Cardiac fibroblast (primary cell): ENCODE measurements around the gene FMN1.

Experiments used
- DNase-seq, 2 donors: peaks; one replicate each; pipeline versions ENCODE4 v3.0.0 to v3.0.0-alpha.2; 2010; ENCODE audit warnings: low read depth in 2 of 2
- H3K4me3 ChIP-seq, 2 donors: replicated peaks in 1 of 2; 1 replicate in 1 of 2; 2 replicates in 1 of 2; pipeline ENCODE4 v1.5.1; 2011; ENCODE audit warnings: low read depth in 2 of 2, low read length in 2 of 2, mild to moderate bottlenecking in 2 of 2, moderate library complexity in 1 of 2
- TF ChIP-seq, protein P1 (sequence below): IDR thresholded peaks from one replicate; pipeline ENCODE4 v1.5.1; 2011; ENCODE audit warnings: low read depth, mild to moderate bottlenecking, low read length, inconsistent platforms

Gene FMN1

GRCh38 chr15:32822739-32823138 is 371.8 kb downstream of the FMN1 start:
- H3K4me3 ChIP-seq: no peak overlapping the region
- no peak for DNase-seq
- TF ChIP-seq, protein P1, sequence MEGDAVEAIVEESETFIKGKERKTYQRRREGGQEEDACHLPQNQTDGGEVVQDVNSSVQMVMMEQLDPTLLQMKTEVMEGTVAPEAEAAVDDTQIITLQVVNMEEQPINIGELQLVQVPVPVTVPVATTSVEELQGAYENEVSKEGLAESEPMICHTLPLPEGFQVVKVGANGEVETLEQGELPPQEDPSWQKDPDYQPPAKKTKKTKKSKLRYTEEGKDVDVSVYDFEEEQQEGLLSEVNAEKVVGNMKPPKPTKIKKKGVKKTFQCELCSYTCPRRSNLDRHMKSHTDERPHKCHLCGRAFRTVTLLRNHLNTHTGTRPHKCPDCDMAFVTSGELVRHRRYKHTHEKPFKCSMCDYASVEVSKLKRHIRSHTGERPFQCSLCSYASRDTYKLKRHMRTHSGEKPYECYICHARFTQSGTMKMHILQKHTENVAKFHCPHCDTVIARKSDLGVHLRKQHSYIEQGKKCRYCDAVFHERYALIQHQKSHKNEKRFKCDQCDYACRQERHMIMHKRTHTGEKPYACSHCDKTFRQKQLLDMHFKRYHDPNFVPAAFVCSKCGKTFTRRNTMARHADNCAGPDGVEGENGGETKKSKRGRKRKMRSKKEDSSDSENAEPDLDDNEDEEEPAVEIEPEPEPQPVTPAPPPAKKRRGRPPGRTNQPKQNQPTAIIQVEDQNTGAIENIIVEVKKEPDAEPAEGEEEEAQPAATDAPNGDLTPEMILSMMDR: no peak

- peak in 1 of 2 donors; percentile 44 for DNase-seq
- H3K4me3 ChIP-seq: no peak overlapping the region
- TF ChIP-seq, protein P1: no peak
Measured at GRCh38 chr15:32819448-32819847, 375.1 kb downstream of the FMN1 start.

DNA sequence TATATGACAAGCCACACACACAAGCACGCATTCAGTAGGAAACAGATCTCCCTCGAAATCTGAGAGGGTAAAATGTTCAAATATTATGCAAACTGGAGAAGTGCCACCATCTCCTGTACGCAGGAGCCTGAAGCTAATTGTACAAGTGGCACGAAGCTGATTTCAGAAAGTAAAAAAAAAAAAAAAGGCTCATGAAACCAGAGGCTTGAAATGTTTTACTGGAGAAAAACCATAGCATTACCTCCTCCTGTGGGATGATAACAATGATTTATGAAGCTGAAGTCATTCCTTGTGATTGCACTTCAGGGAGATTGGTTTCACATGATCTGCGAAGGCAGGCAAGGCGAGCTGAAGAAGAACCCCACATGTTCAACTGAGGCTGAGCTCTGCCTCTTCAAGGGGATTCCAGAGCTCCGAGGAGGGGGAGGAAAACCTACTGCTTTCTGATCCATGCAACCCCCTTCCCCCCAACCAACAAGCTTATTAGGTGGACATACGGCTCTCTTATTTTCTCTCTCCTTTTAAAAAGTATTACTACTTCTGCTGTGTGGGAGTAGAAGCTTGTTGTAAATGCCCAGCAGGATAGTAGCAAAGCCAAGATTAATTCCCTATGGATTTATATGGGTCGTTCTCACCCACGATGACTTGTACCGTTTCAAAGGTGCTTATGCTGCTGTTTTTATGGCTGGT is 375.6 kb downstream of the FMN1 start:
- peak; percentile 55 to 58 for DNase-seq
- TF ChIP-seq, protein P1: no peak
- no peak overlapping the region for H3K4me3 ChIP-seq

GRCh38 chr15:32817577-32817976 is 376.9 kb downstream of the FMN1 start:
- H3K4me3 ChIP-seq: no peak overlapping the region

GRCh38 chr15:32807331-32807730 is 387.2 kb downstream of the FMN1 start:
- TF ChIP-seq, protein P1: no peak
- DNase-seq: no peak
- H3K4me3 ChIP-seq: no peak overlapping the region

More at GRCh38 chr15:32817577-32817976, 376.9 kb downstream of the FMN1 start:
- no peak for DNase-seq
- TF ChIP-seq, protein P1: no peak

DNA sequence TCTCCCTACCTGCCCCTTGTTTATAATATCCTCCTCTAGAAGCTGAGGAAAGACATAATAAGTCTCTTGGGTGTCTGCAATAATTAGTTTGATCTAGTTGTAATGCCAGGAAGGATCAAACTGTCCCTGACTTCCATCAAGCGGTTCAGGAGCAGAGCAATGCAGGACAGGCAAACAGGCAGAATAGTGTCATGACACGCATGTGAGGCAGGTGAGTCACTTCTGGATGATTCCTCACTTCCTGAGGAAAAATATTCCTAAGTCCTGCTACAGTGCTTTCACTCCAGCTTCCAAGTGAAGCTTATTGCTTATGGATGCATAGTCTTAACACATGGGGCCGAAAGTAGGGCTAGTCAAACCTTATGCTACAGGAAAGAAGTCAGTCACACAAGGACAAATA is 390.9 kb downstream of the FMN1 start:
- TF ChIP-seq, protein P1: no peak
- DNase-seq: peak in 1 of 2 donors; percentile 43
- no peak overlapping the region for H3K4me3 ChIP-seq

GRCh38 chr15:32802286-32802936 is 392.1 kb downstream of the FMN1 start:
- H3K4me3 ChIP-seq: no peak overlapping the region
- TF ChIP-seq, protein P1: no peak
- peak; percentile 82 to 94 for DNase-seq
